ENCODE measurements around the gene ADAM12.

DNA sequence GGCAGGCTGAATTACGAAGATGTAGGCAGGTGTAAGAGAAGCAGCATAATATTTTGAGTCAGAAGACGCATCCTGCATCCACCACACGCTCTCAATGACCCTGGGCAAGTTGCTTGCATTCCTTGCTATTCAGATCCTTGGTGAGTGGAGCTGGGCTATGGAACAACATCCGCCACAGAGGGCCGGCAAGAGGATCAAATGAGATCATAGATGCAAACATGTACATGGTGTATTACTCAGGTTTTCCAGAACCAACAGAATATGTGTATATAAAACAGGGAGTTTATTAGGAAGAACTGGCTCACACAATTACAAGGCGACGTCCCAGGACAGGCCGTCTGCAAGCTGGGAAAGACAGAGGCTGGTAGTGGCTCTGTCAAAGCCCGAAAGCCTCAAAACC is 51.5 kb downstream of the ADAM12 start:
- TF ChIP-seq, protein P1, sequence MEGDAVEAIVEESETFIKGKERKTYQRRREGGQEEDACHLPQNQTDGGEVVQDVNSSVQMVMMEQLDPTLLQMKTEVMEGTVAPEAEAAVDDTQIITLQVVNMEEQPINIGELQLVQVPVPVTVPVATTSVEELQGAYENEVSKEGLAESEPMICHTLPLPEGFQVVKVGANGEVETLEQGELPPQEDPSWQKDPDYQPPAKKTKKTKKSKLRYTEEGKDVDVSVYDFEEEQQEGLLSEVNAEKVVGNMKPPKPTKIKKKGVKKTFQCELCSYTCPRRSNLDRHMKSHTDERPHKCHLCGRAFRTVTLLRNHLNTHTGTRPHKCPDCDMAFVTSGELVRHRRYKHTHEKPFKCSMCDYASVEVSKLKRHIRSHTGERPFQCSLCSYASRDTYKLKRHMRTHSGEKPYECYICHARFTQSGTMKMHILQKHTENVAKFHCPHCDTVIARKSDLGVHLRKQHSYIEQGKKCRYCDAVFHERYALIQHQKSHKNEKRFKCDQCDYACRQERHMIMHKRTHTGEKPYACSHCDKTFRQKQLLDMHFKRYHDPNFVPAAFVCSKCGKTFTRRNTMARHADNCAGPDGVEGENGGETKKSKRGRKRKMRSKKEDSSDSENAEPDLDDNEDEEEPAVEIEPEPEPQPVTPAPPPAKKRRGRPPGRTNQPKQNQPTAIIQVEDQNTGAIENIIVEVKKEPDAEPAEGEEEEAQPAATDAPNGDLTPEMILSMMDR (IDR thresholded peaks at IDR 0.05; ENCODE audit: poor library complexity, severe bottlenecking) = no peak
- TF ChIP-seq EZH2 (IDR thresholded peaks at IDR 0.05; ENCODE audit: borderline replicate concordance, insufficient read depth, low read length, poor library complexity, severe bottlenecking) (no peak), RAD21 (conservative IDR thresholded peaks at IDR 0.05) (no peak), POLR2AphosphoS5 (IDR thresholded peaks at IDR 0.05) (no peak), EP300 (conservative IDR thresholded peaks at IDR 0.05; ENCODE audit: poor library complexity, severe bottlenecking) (no peak)
- TF ChIP-seq, protein P2, sequence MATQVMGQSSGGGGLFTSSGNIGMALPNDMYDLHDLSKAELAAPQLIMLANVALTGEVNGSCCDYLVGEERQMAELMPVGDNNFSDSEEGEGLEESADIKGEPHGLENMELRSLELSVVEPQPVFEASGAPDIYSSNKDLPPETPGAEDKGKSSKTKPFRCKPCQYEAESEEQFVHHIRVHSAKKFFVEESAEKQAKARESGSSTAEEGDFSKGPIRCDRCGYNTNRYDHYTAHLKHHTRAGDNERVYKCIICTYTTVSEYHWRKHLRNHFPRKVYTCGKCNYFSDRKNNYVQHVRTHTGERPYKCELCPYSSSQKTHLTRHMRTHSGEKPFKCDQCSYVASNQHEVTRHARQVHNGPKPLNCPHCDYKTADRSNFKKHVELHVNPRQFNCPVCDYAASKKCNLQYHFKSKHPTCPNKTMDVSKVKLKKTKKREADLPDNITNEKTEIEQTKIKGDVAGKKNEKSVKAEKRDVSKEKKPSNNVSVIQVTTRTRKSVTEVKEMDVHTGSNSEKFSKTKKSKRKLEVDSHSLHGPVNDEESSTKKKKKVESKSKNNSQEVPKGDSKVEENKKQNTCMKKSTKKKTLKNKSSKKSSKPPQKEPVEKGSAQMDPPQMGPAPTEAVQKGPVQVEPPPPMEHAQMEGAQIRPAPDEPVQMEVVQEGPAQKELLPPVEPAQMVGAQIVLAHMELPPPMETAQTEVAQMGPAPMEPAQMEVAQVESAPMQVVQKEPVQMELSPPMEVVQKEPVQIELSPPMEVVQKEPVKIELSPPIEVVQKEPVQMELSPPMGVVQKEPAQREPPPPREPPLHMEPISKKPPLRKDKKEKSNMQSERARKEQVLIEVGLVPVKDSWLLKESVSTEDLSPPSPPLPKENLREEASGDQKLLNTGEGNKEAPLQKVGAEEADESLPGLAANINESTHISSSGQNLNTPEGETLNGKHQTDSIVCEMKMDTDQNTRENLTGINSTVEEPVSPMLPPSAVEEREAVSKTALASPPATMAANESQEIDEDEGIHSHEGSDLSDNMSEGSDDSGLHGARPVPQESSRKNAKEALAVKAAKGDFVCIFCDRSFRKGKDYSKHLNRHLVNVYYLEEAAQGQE (IDR thresholded peaks at IDR 0.05; ENCODE audit: borderline replicate concordance) = no peak
